Measurements from ENCODE around the gene C1S.
A peak's percentile ranks its signal among the peaks of the same experiment; 100 is the strongest.

Gene C1S

DNA sequence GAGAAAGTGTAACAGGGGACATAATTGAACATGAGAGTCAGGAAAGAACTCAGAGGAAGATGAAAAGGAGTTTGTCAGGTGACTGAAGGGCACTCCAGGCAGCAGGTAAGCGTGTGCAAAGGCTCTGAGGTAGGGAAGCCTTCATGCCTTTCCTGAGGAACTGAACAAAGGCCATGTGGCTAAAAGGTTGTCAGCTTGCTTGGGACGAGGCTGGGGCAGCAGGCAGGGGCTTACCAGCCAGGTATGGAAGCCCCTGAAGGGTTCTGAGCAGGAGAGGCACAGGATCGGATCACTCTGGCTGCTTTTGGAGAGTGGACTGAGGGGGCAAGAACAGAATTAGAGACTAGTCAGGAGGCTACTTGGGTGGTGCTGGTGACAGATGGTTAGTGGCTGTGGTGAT lies 47.4 kb upstream of the C1S start:
- no peaks in the 10 kb centered on the region for H3K27me3 ChIP-seq (ENCODE audit: insufficient read depth, low read length, poor library complexity, severe bottlenecking)
- peak overlapping the region; percentile 24 for H3K9ac ChIP-seq (ENCODE audit: low read depth, low read length, poor library complexity, severe bottlenecking)
- peaks cover 49% of the 10 kb centered on the region for H3K79me2 ChIP-seq (ENCODE audit: insufficient read depth, low read length)
- H3K36me3 ChIP-seq (ENCODE audit: insufficient read depth, low read length), result no peaks in the 10 kb centered on the region
- H3F3A ChIP-seq (ENCODE audit: low read depth), result no peaks in the 10 kb centered on the region; the same call in 1 of the 2 replicates
- H4K20me1 ChIP-seq (ENCODE audit: insufficient read depth, low read length, poor library complexity, severe bottlenecking), result peaks cover 18% of the 10 kb centered on the region
- no peak overlapping the region for H2AFZ ChIP-seq (ENCODE audit: low read length)
- peak overlapping the region; percentile 21 for H3K4me2 ChIP-seq (ENCODE audit: low read depth, low read length, poor library complexity, severe bottlenecking)
- H3K9me2 ChIP-seq (replicated peaks; ENCODE audit: low read depth, low read length), result no peaks in the 10 kb centered on the region
- H3K4me3 ChIP-seq (ENCODE audit: low read length, poor library complexity, severe bottlenecking), result no peak overlapping the region
- H3K4me1 ChIP-seq (ENCODE audit: insufficient read depth, low read length, poor library complexity, severe bottlenecking), result peaks cover 39% of the 10 kb centered on the region
- no peaks in the 10 kb centered on the region for H3K9me3 ChIP-seq (ENCODE audit: insufficient read depth, low read depth, low read length)
- no peak for TF ChIP-seq EZH2phosphoT487 (IDR thresholded peaks at IDR 0.05; ENCODE audit: borderline replicate concordance)
- TF ChIP-seq, protein P1, sequence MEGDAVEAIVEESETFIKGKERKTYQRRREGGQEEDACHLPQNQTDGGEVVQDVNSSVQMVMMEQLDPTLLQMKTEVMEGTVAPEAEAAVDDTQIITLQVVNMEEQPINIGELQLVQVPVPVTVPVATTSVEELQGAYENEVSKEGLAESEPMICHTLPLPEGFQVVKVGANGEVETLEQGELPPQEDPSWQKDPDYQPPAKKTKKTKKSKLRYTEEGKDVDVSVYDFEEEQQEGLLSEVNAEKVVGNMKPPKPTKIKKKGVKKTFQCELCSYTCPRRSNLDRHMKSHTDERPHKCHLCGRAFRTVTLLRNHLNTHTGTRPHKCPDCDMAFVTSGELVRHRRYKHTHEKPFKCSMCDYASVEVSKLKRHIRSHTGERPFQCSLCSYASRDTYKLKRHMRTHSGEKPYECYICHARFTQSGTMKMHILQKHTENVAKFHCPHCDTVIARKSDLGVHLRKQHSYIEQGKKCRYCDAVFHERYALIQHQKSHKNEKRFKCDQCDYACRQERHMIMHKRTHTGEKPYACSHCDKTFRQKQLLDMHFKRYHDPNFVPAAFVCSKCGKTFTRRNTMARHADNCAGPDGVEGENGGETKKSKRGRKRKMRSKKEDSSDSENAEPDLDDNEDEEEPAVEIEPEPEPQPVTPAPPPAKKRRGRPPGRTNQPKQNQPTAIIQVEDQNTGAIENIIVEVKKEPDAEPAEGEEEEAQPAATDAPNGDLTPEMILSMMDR (conservative IDR thresholded peaks at IDR 0.05; ENCODE audit: low read length), result no peak

DNA sequence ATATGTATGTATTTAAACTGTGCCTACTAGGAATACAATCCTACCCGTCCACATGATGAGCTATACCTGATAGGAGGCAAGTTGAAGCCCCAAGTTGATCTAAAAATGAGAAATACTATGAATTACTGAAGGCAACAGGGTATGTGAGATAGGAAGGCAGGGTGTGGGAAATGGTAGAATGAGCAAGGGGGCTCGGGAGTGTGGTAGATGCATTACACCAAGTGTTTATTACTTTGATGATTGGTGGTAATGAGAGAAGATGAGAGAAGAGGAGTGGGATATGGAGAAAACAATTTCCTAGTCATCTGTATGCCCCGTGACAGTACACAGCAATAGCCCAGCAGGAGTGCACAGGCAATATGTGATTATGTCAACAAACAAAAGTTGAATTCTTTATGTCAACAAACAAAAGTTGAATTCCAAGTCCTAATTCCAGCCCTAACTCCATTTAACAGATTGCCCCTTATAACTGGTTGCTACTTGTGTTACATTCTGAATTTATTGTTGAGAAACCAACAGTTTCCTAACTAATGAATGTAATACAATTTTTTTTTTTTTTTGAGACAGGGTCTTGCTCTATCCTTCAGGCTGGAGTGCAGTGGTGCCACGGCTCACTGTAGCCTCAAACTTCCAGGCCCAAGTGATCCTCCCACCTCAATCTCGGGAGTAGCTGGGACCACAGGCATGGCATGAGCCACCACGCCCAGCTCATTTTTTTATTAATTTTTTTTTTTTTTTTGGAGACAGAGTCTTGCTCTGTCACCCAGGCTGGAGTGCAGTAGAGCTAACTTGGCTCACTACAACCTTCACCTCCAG lies 44.8 kb upstream of the C1S start:
- Histone ChIP-seq H3K9me3 (ENCODE audit: insufficient read depth, low read depth, low read length) (no peaks in the 10 kb centered on the region), H2AFZ (ENCODE audit: low read length) (no peak overlapping the region), H3K79me2 (ENCODE audit: insufficient read depth, low read length) (peaks cover 43% of the 10 kb centered on the region), H3K36me3 (ENCODE audit: insufficient read depth, low read length) (no peaks in the 10 kb centered on the region), H3K9ac (ENCODE audit: low read depth, low read length, poor library complexity, severe bottlenecking) (peak overlapping the region; percentile 11), H4K20me1 (ENCODE audit: insufficient read depth, low read length, poor library complexity, severe bottlenecking) (peaks cover 18% of the 10 kb centered on the region), H3K4me1 (ENCODE audit: insufficient read depth, low read length, poor library complexity, severe bottlenecking) (peaks cover 39% of the 10 kb centered on the region), H3K27me3 (ENCODE audit: insufficient read depth, low read length, poor library complexity, severe bottlenecking) (no peaks in the 10 kb centered on the region), H3K4me3 (ENCODE audit: low read length, poor library complexity, severe bottlenecking) (peak overlapping the region; percentile 0), H3K4me2 (ENCODE audit: low read depth, low read length, poor library complexity, severe bottlenecking) (peak overlapping the region; percentile 95), H3F3A (ENCODE audit: low read depth) (no peaks in the 10 kb centered on the region; the same call in 1 of the 2 replicates), H3K9me2 (replicated peaks; ENCODE audit: low read depth, low read length) (no peaks in the 10 kb centered on the region)
- TF ChIP-seq EZH2phosphoT487 (IDR thresholded peaks at IDR 0.05; ENCODE audit: borderline replicate concordance), result no peak
- TF ChIP-seq, protein P1 (conservative IDR thresholded peaks at IDR 0.05; ENCODE audit: low read length), result no peak

DNA sequence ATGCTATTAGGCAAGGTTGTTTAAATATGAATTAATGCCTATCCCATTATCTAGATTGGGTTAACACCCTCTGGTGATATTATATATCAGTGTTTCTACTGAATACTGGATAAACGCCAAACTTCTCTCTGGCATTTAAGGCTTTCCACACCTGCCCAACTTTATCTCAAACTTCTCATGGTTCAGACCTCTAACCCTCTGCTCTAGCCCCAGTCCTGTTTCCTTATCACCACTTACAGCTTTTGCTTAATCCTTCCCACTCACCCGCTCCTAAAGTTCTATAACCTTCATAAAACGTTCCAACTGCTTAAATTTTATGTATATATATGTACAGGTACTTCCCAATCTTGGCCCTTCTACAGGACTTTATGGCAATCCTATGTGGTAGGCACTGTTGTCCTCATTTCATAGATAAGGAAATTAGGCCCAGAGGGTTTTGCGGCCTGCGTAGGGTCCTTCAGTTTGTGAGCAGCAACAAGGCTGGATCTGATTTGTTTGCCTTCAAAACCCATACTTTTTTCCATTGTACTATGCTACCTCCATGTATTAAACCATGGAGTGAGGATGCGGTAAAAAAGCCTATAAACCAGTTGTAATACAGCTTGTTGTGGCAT lies 43.5 kb upstream of the C1S start:
- no peak for TF ChIP-seq EZH2phosphoT487 (IDR thresholded peaks at IDR 0.05; ENCODE audit: borderline replicate concordance)
- TF ChIP-seq, protein P1 (conservative IDR thresholded peaks at IDR 0.05; ENCODE audit: low read length), result no peak
- Histone ChIP-seq H3F3A (ENCODE audit: low read depth) (no peaks in the 10 kb centered on the region; the same call in 1 of the 2 replicates), H3K9me2 (replicated peaks; ENCODE audit: low read depth, low read length) (no peaks in the 10 kb centered on the region), H3K36me3 (ENCODE audit: insufficient read depth, low read length) (no peaks in the 10 kb centered on the region), H4K20me1 (ENCODE audit: insufficient read depth, low read length, poor library complexity, severe bottlenecking) (peaks cover 18% of the 10 kb centered on the region), H3K4me1 (ENCODE audit: insufficient read depth, low read length, poor library complexity, severe bottlenecking) (peaks cover 39% of the 10 kb centered on the region), H3K79me2 (ENCODE audit: insufficient read depth, low read length) (peaks cover 40% of the 10 kb centered on the region), H3K4me2 (ENCODE audit: low read depth, low read length, poor library complexity, severe bottlenecking) (peak overlapping the region; percentile 95), H3K9ac (ENCODE audit: low read depth, low read length, poor library complexity, severe bottlenecking) (peak overlapping the region; percentile 77), H3K9me3 (ENCODE audit: insufficient read depth, low read depth, low read length) (no peaks in the 10 kb centered on the region), H3K27me3 (ENCODE audit: insufficient read depth, low read length, poor library complexity, severe bottlenecking) (no peaks in the 10 kb centered on the region), H3K4me3 (ENCODE audit: low read length, poor library complexity, severe bottlenecking) (peak overlapping the region; percentile 89), H2AFZ (ENCODE audit: low read length) (no peak overlapping the region)

All from Loucy (cell line).